Right forelimb (tissue), 1 donor: Measurements from ENCODE around the gene ACOX3.

Experiments
- DNase-seq: peaks from one replicate; pipeline ENCODE4 v3.0.0-alpha.2; 2018

ACOX3 gene

GRCh38 chr4:8385106-8385505, 55.4 kb downstream of the ACOX3 start:
- DNase-seq: no peak

DNA sequence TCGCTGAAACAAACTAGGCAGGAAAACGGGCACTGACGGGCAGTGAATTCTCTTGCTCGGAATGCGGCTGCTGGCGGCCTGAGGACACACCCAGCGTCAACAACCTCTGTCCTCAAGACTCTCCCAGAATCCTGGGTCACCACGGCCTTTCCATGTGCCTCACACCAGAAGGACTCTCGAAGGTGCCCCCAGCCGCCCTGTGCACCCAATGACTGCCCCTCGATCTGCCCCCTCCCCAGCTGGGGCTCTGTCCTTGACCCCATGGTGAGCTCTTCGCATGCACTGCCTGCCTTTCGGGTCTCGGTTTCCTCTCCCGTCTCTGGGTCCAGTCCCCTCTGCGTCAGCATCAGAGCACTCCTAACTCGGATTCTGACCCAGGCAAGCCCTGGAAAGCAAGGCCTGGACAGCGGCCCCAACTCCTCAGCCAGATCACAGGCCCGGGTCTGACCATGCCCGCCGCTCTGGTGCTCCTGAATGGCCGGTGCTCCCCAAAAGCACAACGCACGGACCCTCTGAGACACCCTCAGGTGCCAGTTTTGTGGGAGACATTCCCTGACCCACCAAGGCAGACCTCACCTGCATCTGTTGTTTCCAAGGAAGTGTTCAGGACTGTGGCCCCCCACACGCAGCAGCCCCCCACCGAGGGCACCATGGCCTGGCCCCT, 56.0 kb downstream of the ACOX3 start:
- no peak for DNase-seq

- peak; percentile 81 for DNase-seq
Measured at GRCh38 chr4:8383451-8384160, 56.9 kb downstream of the ACOX3 start.

DNA sequence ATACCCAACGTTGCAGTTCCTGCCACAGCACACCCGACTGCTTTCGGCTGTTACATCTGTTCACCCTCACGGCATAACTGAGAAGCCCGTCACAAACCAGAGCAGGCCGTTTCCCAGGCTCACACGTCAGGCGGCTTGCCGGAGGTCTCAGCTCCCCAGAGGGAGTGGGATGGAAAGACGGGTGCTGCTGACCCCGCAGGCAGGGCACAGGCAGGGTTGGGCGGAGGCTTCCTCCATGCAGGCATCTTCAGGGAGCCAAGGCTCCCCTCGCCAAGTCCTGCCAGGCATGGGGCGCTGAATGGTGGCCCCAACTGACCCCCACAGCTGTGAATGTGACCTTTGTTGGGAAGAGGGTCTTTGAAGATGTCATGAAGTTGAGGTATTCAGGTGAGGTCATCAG, 57.5 kb downstream of the ACOX3 start:
- DNase-seq: no peak

DNA sequence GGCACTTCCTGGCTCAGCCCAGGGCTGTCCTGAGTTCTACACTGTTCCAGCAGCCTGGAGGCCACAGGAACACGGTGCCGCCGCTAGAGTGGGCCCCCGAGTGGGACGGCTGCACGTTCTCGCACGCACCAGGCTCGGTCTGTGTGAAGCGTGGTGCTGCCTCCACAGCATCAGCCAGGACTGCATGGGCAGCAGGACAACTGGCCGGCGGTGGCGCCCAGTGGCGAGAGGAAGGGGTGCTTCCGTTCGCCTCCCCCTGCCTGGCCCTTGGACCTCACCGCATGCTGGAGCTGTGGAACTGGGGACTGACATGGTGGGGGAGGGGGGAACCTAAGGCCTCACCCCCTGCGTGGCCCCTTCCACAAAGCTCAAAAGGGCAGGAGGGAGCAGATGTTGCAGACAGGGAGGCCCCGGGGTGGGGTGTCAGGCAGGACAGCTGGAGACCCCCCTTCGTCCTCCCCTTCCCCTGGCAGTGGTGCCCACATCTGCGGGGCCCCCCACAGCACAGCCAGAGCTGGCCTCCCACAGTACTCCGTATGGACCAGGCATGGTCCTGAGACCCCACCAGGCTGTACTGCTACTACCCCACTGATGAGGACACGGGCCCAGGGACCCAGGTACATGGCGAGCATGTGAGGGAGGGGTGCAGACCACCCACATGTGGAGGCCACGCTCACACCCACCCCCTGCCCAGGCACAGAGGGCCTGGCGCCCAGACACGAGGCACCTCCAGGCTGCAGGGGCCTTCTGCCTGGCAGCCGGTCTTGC, 58.5 kb downstream of the ACOX3 start:
- DNase-seq: no peak

DNA sequence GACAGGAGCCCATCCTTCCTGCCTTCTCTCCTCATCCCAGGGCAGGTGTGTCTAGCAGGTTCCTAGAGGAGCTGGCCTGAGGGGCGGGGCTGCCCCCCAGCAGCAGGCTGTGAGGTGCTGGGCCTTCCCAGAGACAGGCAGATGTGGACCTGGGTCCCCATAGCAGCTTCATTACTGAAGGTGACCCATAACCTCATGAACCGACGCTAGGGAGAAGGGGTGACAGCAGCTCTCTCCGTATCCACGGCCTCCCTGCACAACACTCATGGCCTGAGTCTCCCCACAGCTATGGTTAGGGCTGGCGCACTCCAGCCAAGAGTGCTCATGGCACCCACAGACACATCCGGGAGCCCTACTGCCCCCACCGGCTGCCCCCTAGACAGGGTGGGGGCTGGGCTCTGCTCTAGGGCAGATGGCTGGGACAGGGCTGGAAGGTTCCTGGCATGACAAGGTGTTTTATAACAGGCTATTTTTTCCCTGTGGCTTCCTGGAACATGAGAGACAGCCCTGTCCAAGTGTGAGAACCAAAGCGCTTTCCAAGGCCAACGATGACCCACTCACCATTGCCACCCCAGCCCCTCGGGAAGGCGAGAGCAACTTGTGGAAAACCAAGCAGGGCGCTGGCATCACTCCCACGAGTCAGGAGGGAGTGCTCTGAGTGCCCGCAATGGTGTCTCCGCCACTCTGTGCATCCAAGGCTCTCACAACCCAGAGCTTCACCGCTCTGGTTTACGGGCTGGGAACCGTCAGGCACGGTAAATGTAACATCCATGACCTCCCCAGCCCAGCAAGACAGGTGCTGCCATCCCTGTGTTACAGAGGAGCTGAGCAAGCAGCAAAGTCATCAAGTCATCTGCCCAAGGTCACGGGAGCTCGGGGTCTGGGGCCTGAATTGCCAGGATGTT, 59.8 kb downstream of the ACOX3 start:
- DNase-seq: no peak

DNA sequence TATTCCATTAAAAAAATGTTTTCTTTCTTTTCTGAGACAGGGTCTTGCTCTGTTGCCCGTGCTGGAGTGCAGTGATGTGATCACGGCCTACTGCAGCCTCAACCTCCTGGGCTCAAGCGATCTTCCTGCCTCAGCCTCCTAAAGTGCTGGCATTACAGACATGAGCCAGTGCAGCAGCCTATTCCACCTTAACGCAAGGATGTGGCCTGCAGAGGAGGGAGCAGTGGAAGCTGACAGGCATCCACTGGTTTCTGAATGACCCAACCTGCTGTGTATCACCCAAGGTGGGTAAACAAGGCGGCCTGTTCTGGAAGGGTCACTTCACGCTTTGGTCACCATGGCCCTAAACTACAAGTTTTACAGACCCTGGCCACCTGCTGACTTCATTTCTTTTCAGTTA, 60.8 kb downstream of the ACOX3 start:
- DNase-seq: no peak

GRCh38 chr4:8379281-8379680, 61.2 kb downstream of the ACOX3 start:
- no peak for DNase-seq

GRCh38 chr4:8378776-8379175, 61.7 kb downstream of the ACOX3 start:
- DNase-seq: no peak

DNA sequence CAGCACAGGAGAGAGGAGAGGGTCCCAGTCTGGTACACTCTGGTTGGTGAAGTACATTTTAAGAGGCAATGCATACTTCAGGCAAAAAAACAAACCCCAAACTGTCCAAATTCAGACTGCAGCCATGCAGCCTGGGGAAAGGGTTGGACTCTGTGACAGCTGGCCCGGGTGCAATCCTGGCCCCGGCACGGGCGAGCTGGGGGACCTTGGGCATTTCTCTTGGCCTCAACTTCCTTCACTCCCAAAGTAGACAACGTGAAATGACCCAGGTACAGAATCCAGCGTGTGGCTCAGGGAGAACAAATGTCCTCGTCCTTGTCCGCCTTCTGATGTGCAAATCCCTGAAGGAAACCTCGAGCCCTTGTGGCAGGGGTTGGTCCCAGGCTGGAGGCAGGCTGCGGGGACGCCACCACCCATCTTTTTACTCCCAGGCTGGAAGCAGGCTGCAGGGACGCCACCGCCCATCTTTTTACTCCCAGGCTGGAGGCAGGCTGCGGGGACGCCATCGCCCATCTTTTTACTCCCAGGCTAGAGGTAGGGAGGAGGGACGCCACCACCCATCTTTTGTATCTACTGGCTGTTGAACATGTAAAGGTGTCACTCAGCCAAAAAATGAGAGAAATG, 62.3 kb downstream of the ACOX3 start:
- DNase-seq: no peak

DNA sequence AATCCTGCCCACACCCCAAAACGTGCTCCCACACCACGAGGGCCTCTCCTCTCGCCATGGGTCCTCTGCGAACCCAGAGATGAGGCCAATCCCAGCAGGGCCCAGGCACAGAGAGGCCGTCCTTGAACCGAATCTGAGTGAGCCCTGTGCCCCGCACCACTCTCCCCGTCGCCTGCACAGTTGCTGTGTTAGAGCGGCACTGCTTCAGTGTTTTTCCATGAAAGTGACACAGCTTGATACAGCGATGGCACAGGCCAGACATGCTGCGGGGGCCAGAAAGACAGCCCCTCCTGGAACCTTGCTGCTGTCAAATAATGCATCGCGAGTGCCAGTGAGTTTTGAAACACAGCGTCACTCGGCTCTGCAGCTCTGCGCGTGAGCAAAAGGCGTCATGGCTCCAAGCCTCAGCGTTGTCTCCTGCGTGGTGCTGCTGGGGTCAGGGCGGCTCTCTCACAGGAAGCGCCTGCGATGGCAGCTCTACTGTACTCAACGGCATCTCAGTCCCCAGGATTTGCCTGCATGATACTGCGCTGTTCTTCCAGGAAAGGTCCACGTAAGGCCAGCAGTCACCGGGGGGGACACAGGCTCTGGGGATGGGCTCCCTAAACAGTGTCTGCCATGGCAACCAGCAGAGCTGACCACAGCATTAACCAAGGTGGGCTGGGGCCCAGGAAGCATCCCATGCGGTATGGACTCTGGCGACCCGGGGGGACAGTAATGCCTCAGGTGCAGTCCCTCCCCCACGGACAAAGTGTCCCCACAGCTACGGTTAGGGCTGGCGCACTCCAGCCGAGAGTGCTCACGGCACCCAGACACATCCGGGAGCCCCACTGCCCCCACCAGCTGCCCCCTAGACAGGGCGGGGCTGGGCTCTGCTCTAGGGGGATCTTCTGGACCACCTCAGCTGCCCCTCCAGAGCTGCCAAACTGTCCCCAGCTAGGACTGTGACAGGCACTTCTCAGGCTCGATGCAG, 63.1 kb downstream of the ACOX3 start:
- no peak for DNase-seq

DNA sequence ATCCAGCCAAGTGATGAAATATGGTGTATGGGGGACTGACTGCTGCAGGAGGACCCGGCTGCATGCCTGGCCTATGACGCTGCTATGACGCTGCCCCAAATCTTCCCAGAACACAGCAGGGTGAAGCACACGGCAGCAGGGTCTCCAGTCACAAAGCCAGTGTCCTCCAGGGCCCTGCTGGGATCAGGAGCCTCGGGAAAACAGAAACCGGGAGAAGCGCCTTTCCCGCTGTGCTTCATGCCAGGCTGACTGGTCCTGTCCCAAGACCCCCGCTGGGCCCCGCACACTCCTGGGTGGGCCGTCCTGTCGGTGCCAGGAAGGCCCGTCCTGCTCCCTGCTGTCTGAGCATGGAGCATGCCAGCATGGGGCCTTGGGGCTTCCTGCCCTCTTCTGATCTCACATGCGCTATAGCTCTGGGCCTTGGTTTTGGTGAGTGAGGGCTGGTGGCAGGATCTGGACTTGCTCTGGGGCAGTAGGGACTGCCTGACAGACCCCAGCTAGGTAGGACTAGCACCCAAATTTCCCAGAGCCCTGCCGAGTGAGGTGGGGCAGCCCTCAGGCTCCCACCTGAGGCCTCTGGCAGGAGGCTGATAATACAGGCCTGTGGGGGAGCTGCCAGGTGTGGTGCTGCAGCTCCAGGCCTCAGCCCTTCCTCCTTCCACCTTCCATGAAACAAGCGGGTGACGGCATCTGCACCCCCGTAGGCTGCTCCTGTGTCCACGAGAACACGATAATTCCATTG, 64.0 kb downstream of the ACOX3 start:
- no peak for DNase-seq

- DNase-seq: no peak
Measured at GRCh38 chr4:8374851-8375649, 65.5 kb downstream of the ACOX3 start.

GRCh38 chr4:8373973-8374545, 66.5 kb downstream of the ACOX3 start:
- DNase-seq: no peak

DNA sequence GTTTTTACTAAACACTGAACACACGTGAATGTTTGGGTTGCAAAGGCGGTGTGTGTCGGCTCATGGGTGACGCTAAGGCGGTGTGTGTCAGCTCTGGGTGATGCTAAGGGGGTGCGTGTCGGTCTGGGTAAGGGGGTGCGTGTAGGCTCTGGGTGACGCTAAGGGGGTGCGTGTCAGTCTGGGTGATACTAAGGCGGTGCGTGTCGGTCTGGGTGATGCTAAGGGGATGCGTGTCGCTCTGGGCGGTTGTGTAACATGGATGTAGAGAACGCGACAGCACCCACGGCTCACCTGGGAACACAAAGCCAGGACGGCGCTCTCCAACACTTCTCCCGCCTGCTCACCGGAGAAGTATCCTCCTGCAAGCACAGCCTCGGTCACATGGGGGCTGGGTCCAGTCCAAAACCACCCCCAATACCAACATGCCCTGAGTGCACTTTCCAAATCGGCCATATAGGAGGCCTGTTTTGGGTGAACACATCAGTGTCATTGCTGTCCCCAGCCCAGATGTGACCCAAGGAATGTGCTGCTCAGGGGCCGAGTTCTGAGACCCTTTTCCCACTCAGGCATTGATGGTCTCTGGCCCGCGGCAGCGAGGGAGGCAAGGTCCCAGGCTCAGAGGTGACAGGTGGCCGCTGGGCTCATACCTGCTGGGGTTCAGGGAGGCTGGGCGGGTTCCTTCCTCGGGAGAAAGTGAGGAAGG, 67.1 kb downstream of the ACOX3 start:
- no peak for DNase-seq

DNA sequence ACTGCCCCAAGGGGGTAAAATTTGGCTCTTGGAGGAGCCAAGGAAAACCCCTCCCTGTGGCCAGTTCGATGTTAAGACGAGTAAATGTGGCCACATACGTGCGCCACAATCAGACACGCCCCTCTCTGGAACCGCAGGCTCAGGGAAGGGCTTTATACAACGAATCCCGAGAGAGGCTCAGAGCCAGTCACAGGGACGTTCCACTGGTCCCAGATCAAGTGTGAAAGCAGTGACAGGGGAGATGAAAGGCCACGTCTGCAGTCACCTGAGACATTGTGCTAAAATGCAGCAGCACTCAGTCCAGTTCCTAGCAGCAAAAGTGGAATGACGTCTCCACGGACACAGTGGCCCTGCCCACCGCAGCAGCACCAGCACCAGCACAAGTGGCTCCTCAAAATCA, 68.0 kb downstream of the ACOX3 start:
- DNase-seq: no peak

DNA sequence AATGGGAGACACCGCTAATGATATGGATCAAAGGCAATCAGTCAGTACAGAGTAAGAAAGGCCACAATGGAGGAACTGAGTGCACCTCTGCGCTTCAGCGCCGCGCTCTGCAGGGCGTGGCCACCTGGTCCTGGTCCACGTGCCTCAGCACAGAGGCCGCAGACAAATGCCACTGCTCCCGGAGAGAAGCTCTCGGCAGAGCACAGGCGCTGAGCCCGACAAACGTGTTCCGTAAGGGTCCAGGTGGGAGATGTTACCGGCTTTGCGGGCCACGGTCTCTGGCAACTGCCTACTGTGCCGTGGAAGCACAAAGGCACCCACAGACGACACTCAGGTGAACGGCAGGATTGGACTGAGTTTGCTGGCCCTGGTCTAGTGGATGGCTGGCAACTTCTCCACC, 68.9 kb downstream of the ACOX3 start:
- DNase-seq: no peak

DNA sequence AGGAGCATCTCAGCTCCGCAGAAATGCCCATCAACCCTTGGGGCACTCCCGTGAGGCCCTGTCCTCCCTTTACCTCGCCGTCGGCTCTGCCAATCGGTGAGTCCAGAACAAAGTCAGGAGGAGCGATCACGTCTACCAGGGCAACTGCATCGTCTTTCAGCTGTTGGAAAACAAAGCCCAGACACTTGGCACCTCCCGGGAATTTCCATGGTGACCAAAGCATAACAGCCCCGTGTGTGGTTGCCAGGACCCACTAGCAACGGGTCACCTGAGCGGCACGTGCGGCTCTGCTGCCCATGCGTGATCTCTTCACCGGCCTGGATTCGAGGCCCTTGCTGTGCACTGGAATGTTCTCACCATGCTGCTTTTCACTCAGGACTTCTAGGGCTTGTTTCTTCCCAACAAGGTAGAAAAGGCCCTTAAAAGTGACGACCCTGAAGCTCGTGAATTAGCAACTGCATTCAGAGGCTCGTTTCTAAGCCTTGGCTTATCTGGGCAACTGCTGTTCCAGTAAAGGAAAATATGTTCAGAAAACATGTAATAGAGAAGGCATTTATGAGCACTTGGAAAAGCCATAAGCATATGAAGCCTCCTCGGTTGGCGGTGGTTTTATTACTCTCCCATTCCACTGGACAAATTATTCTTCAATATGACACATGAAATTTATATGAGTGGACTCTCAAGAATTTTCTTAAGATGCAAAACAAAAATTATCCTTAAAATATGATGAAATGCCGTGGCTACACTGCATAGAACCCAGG, 69.5 kb downstream of the ACOX3 start:
- peak; percentile 63 for DNase-seq
